ENCODE measurements around the gene CHCHD3.

The CHCHD3 gene

GRCh38 chr7:132770055-132770454, 311.8 kb downstream of the CHCHD3 start:
- no peak for DNase-seq
- intact Hi-C loops (cut with DNase I) = no loop called here

DNA sequence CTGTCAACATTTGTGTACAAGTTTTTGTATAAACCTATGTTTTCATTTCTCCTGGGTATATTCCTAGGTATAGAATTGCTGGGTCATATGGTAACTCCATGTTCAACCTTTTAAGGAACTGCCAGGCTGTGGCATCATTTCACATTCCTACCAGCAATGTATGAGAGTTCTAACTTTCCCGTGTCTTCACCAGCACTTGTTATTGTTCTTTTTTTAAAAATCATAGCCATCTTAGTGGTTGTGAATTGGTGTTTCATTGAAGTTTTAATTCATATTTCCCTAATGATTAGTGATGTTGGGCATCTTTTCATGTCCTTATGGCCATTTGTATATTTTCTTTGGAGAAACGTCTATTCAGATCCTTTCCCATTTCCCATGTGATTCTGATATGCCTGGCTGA, 312.6 kb downstream of the CHCHD3 start:
- intact Hi-C loops (cut with DNase I) = no loop called here
- no peak for DNase-seq

DNA sequence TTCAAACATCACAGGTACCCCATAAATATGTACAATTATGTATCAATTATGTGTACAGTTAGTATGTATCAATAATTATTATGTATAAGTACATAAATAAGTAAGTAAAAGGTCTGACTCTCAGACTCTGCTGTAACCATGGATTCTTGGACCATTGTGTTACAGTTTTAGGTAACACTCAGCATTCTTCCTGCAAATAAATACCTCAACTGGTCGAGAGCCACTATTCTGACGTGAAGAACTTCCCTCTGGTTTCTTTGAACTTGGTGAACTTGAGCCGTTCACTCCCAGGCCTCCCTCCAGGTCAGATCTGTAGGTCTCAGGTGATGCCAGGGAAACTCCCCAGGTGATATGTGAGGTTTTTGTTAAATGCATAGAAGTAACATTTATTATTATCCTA, 313.8 kb downstream of the CHCHD3 start:
- DNase-seq = no peak
- intact Hi-C loops (cut with DNase I) = no loop called here

DNA sequence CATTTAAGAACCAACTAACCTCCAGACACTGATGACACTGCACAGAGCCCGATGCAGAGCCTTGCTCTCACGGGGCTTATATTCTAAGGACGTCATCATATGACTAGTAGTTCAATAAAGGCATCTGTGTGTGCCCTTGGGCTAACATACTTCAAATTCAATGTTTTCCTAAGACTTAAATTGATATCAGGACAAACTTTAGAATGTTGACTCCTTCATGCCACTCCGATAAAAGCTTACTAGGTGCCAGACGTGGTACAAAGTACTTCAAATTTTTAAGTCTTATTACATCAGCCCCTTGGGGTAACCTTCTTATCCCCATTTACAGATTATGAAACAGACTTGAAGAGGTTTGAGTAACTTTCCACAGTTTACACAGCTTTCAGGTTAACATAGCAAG, 314.5 kb downstream of the CHCHD3 start:
- intact Hi-C loops (cut with DNase I) = no loop called here
- DNase-seq = no peak

GRCh38 chr7:132766660-132767059, 315.2 kb downstream of the CHCHD3 start:
- intact Hi-C loops (cut with DNase I) = no loop called here
- DNase-seq = no peak

DNA sequence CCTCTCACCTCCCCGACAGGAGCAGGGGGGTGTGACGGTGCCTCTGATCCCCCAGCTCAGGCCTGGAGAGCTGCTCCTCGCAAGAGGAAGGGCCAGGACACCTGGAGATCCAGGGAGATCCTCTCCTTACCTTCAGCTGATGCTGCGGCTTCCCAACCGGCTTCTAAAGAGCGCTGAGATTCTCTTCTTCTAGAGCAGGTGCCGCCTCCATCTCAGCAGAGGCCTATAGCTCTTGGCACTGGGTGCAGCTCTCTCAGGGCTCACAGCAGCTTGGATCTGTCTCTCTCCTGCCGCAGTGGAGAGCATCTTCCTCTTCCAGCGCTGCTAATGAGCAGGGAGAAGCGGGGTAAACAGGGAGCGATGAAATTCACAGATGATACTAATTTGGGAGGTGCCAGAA, 316.0 kb downstream of the CHCHD3 start:
- DNase-seq = no peak
- intact Hi-C loops (cut with DNase I) = no loop called here

- intact Hi-C loops (cut with DNase I) = no loop called here
- no peak for DNase-seq
Measured at GRCh38 chr7:132764762-132765161, 317.1 kb downstream of the CHCHD3 start.

- intact Hi-C loops (cut with DNase I) = no loop called here
Measured at GRCh38 chr7:132760866-132761265, 321.0 kb downstream of the CHCHD3 start.

DNA sequence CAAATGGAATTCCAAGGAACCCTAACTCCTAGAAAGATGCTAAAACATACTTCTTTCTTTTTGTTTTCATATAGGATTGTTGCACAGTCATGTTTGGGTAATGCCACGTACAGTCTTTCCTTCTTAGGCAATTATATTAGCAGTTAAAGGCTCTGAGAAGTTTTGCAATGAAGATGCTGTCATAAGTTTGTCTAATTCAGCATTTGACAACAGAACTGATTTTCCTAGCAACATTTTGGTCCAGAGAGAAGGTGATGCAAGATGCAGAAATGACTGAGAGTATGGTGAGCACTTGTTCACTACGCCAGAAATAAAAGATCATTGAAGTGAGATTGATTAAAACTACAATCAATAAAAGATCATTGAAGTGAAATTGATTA, 321.7 kb downstream of the CHCHD3 start:
- intact Hi-C loops (cut with DNase I) = no loop called here
- no peak for DNase-seq

More at GRCh38 chr7:132760866-132761265, 321.0 kb downstream of the CHCHD3 start:
- no peak for DNase-seq

DNA sequence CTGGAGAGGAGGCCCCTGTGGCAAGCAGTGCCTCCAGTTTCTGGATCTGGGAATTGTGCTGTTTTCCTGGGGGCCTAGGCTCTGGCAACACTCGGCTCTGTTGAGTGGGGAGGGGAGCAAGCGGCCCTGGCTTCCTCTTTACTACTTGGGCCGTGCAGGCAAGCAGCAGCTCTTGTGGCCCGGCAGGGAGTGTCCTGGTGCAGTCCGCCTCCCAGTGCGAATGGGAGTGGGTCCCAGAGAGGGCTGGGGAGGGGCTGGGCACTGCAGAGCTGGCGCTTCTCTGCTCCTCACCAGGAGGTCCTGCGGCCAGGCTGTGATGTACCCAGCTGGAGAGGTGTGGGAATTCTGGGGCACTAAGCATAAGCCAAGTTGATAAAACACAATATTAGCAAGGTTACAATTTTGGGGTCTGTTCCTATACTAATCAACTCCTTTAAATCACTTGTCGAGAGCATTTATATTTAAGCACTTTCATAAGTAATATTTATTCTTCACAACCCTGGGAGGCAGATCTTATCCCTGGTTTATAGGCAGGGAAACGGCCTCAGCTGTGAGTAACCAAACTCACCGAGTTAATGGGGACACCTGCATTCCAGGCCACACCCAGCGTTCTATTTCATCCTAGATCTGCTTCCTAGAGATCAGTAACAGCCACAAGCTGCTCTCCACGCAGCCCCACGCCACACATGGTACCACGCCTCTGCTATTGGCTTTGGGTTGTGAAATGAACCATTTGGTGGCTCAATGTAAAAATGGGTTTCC, 322.2 kb downstream of the CHCHD3 start:
- no peak for DNase-seq
- intact Hi-C loops (cut with DNase I) = no loop called here

- intact Hi-C loops (cut with DNase I) = no loop called here
- DNase-seq = no peak
Measured at GRCh38 chr7:132758986-132759385, 322.9 kb downstream of the CHCHD3 start.

DNA sequence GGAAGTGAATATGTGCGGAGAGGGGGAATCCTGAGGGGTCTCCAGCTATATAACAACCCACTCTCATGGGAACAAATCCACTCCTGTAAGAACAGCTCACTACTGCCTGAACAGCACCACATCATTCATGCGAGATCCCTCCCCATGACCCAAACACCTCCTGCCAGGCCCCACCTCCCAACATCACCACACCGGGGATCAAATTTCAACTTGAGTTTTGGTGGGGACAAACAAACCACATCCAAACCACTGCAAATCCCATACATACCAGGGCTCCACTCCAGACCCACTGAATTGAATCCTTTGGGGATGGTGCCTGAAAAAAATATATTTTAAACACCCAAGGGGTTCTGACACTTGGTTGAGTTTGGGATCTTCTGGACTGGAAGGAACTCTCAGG, 324.1 kb downstream of the CHCHD3 start:
- intact Hi-C loops (cut with DNase I) = no loop called here

DNA sequence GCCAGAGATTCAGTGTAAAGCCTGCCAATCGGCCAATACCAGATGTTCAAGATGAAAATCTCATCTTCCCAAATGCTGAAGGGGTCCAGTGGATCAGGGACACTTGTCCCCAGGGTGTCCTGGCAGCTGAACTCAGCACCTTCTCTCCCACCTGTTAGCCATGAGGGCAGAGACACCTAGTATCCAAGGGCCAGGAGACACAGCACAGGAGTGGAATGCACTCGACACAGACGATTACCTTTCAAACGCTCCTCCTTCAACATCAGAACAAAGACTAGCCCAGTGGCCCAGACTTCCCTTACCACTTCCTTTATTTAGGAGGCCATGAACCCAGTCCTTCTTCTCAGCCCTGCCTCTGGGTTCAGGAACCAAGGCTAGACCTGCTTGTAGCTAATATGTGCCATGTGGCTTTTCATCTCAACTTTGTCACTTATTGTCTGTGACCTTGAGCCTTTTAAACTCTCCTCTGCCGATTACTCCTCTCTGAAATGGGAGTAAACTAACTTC, 325.4 kb downstream of the CHCHD3 start:
- DNase-seq = peak in 1 of 42 donors; percentile 41
- intact Hi-C loops (cut with DNase I) = no loop called here

More for the DNA sequence above, 324.1 kb downstream of the CHCHD3 start:
- DNase-seq = no peak

DNA sequence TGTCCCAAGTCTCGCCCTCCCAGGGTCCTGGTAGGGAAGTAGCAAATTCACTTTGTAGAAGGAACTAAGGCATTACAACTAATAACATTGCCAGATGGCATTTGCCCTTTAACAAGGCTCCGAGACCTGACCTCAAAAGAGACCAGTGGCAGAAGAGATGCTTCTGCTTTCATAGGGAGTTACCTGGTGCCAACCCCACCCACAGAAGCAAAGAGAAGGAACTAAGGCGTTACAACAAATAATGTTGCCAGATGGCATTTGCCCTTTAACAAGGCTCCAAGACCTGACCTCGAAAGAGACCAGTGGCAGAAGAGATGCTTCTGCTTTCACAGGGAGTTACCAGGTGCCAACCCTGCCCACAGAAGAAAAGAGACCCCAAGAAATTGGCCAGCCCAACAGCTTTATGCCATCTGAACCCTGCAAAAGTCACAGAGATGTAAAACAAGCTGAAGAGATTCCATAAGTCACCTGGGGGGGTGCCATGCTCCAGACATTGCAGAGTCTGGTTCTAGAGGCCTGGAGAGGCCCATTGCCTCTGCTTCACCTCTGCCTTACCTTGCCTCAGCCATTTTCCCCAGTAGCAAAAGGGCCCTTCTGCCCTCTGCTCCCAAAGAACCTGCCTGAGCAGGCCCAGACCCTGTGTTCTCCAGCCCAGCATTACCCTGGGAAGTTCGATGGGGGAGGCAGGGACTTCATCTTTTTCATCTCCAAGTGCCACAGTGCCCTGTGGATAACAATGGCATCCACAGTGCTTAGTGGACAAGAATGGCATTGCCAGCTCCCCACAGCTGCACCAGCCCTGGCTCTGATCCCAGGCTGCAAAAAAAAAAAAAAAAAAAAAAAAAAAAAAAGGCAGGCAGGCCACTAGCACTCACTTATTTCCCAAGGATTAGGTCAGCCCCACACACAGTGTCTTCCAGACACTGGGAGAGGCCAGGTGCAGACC, 326.1 kb downstream of the CHCHD3 start:
- peak; percentile 22 to 87 (median 69) for DNase-seq

DNA sequence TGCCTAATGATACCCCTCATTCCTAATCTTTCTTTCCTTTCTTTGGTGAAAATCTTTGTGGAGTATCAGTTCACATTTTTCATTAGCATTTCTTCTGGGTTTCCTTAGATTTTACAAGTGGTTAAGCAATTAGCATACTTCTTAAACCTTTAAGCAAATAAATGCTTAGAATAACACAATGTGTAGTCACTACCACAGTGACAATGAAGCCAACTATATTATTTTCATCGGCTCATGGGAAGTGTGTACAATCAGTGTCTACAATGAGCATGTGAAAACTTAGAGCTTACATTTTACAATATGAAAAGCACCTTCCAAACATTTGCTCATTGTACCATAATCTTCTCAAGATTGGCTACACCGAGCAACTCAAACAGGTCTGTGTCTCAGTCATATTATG, 329.5 kb downstream of the CHCHD3 start:
- DNase-seq = no peak
- intact Hi-C loops (cut with DNase I) = no loop called here

More for the DNA sequence above, 326.1 kb downstream of the CHCHD3 start:
- intact Hi-C loops (cut with DNase I) = no loop called here

DNA sequence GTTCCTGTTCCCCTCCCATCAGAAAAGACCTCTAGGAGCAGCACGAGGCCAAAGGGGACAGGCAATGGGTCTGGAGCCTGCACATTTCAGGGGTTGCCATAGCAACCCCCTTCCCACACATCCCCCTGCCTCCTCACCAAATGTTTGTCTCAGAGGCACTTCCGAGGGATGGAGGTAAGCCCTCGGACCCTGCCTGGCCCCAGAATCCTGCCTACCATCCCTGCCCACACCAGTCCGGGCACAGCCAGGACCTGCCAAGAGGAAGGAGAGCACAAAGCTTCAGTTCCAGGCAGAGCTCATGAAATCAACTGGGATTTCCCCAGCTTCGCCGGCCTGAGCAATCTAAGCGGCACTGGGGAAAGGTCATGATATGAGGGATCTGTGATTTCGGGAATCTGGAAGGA, 330.6 kb downstream of the CHCHD3 start:
- intact Hi-C loops (cut with DNase I) = no loop called here
- DNase-seq = no peak

- intact Hi-C loops (cut with DNase I) = no loop called here
Measured at GRCh38 chr7:132750530-132751217, 331.2 kb downstream of the CHCHD3 start.

DNA sequence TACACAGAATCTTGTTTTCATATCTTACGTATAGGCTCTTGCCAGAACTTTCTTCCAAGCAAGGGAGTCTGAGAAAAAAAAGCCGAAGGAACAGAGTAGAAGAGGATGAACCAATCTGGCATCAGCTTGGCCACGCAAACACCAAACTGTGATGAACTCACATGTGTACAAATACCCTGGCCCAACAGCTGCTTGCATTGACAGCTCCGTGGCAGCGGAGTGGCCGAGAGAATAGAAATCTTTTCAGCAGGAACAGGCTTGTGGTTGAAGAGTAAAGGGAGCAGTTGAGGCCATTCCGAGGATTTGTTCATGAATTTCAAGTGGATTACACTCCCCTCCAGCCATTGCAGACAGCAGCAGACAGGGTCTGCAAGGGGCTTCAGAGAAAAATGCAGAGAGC, 331.8 kb downstream of the CHCHD3 start:
- intact Hi-C loops (cut with DNase I) = no loop called here
- DNase-seq = peak in 7 of 42 donors; percentile 9 to 57 (median 20)

More at GRCh38 chr7:132750530-132751217, 331.2 kb downstream of the CHCHD3 start:
- peak in 1 of 42 donors; percentile 25 for DNase-seq

DNA sequence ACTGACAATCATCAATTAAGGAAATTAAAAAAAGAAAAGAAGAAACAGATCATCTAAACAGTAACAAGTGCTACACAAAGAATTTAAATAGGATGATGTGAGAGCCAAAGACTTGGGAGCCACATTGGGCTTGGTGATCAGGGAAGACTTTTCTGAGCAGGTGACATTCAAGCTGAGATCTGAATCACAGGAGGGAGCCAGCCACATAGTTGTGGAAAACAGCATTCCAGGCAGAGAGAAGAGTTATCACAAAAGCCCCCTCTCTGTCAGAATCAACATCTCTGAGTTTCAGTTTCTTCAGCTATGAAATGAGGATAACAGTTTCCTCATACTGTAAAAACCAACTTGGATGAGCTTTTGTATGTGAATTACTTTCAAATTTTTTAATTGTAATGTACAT, 336.4 kb downstream of the CHCHD3 start:
- no peak for DNase-seq
- intact Hi-C loops (cut with DNase I) = no loop called here
